COLO668 (cell line): ENCODE data around the gene SEC24B.
"Not testable (repeated sequence)": the region's sequence is repeated elsewhere in the genome, so short reads cannot be mapped to it uniquely, and the experiment has no call there.

Experiments
- DNase-seq: peaks from one replicate; lab custom pipeline; 2025; ENCODE audit not compliant: unreplicated experiment; lab: John Stamatoyannopoulos, UW

Gene SEC24B

GRCh38 chr4:109497511-109497910 is 63.9 kb downstream of the SEC24B start:
- no peak for DNase-seq

- no peak for DNase-seq
Measured at GRCh38 chr4:109499513-109499912, 65.9 kb downstream of the SEC24B start.

- no peak for DNase-seq
Measured at GRCh38 chr4:109506890-109507289, 73.3 kb downstream of the SEC24B start.

GRCh38 chr4:109510687-109511086 is 77.1 kb downstream of the SEC24B start:
- no peak for DNase-seq

- no peak for DNase-seq
Measured at GRCh38 chr4:109511414-109511813, 77.8 kb downstream of the SEC24B start.

GRCh38 chr4:109513368-109513767 is 79.8 kb downstream of the SEC24B start:
- not testable (repeated sequence) for DNase-seq

GRCh38 chr4:109532182-109532581 is 98.6 kb downstream of the SEC24B start:
- DNase-seq: no peak

GRCh38 chr4:109545401-109545800 is 111.8 kb downstream of the SEC24B start:
- no peak for DNase-seq

GRCh38 chr4:109547394-109547793 is 113.8 kb downstream of the SEC24B start:
- DNase-seq: no peak

GRCh38 chr4:109548655-109549054 is 115.0 kb downstream of the SEC24B start:
- no peak for DNase-seq

- DNase-seq: no peak
Measured at GRCh38 chr4:109552237-109552636, 118.6 kb downstream of the SEC24B start.

- DNase-seq: no peak
Measured at GRCh38 chr4:109553130-109553529, 119.5 kb downstream of the SEC24B start.

GRCh38 chr4:109554971-109555370 is 121.4 kb downstream of the SEC24B start:
- no peak for DNase-seq

GRCh38 chr4:109557433-109557832 is 123.8 kb downstream of the SEC24B start:
- DNase-seq: no peak

- DNase-seq: not testable (repeated sequence)
Measured at GRCh38 chr4:109558095-109558494, 124.5 kb downstream of the SEC24B start.

GRCh38 chr4:109559625-109559982 is 126.0 kb downstream of the SEC24B start:
- peak; percentile 52 for DNase-seq

GRCh38 chr4:109559983-109560686 is 126.5 kb downstream of the SEC24B start, which contains the start of gene MCUB:
MCUB (plus strand) TSS chr4:109560246; CDS start chr4:109560338, 92 bp downstream.
- DNase-seq: peak; percentile 91

- DNase-seq: peak; percentile 55
Measured at GRCh38 chr4:109560687-109561461, 127.3 kb downstream of the SEC24B start.

- no peak for DNase-seq
Measured at GRCh38 chr4:109562457-109563239, 129.0 kb downstream of the SEC24B start.

- no peak for DNase-seq
Measured at GRCh38 chr4:109571494-109571893, 137.9 kb downstream of the SEC24B start.

- no peak for DNase-seq
Measured at GRCh38 chr4:109572154-109572553, 138.5 kb downstream of the SEC24B start.

- DNase-seq: no peak
Measured at GRCh38 chr4:109574443-109574850, 140.8 kb downstream of the SEC24B start.
